ENCODE results near the gene GAK. TPM values are rescaled to one million over a fixed set of nuclear protein-coding genes. Genes with fewer than 3 reads are reported as not detected.

The GAK gene
- polyA plus RNA-seq, 1 donor, result 96.1 TPM

- no CpG with 5 or more reads among the region's 20 CpGs for WGBS (ENCODE audit: insufficient coverage, low lambda C conversion rate)
- H3K4me3 ChIP-seq (ENCODE audit: low read length), result no peak overlapping the region
- DNase-seq, result no peak
- peaks cover 80% of the 10 kb centered on the region for H3K36me3 ChIP-seq (ENCODE audit: control insufficient read depth, insufficient read depth, low read length)
- no peaks in the 10 kb centered on the region for H3K4me1 ChIP-seq (ENCODE audit: control insufficient read depth, insufficient read depth, low read length)
- H3K27ac ChIP-seq (ENCODE audit: low read length), result no peak overlapping the region
- no peaks in the 10 kb centered on the region for H3K9me3 ChIP-seq (ENCODE audit: control insufficient read depth, low read depth, low read length)
- no peaks in the 10 kb centered on the region for H3K27me3 ChIP-seq (ENCODE audit: control insufficient read depth, insufficient read depth, low read length)
These were observed 35.5 kb downstream of the GAK start for GRCh38 chr4:896630-897029.

GRCh38 chr4:896216-896615 is 35.9 kb downstream of the GAK start:
- H3K36me3 ChIP-seq (ENCODE audit: control insufficient read depth, insufficient read depth, low read length), result peaks cover 76% of the 10 kb centered on the region
- WGBS (ENCODE audit: insufficient coverage, low lambda C conversion rate), result 100% methylated on average over 1 of the region's 13 CpGs
- no peaks in the 10 kb centered on the region for H3K4me1 ChIP-seq (ENCODE audit: control insufficient read depth, insufficient read depth, low read length)
- no peaks in the 10 kb centered on the region for H3K27me3 ChIP-seq (ENCODE audit: control insufficient read depth, insufficient read depth, low read length)
- H3K27ac ChIP-seq (ENCODE audit: low read length), result no peak overlapping the region
- DNase-seq, result no peak
- H3K9me3 ChIP-seq (ENCODE audit: control insufficient read depth, low read depth, low read length), result no peaks in the 10 kb centered on the region
- H3K4me3 ChIP-seq (ENCODE audit: low read length), result no peak overlapping the region

- no CpG with 5 or more reads among the region's 16 CpGs for WGBS (ENCODE audit: insufficient coverage, low lambda C conversion rate)
- no peak for DNase-seq
- H3K36me3 ChIP-seq (ENCODE audit: control insufficient read depth, insufficient read depth, low read length), result peaks cover 72% of the 10 kb centered on the region
- H3K4me1 ChIP-seq (ENCODE audit: control insufficient read depth, insufficient read depth, low read length), result no peaks in the 10 kb centered on the region
- H3K27ac ChIP-seq (ENCODE audit: low read length), result no peak overlapping the region
- no peaks in the 10 kb centered on the region for H3K9me3 ChIP-seq (ENCODE audit: control insufficient read depth, low read depth, low read length)
- no peak overlapping the region for H3K4me3 ChIP-seq (ENCODE audit: low read length)
- H3K27me3 ChIP-seq (ENCODE audit: control insufficient read depth, insufficient read depth, low read length), result no peaks in the 10 kb centered on the region
These were observed 36.5 kb downstream of the GAK start for GRCh38 chr4:895596-895995.

GRCh38 chr4:893995-894705 is 38.0 kb downstream of the GAK start:
- H3K27ac ChIP-seq (ENCODE audit: low read length), result no peak overlapping the region
- H3K9me3 ChIP-seq (ENCODE audit: control insufficient read depth, low read depth, low read length), result no peaks in the 10 kb centered on the region
- H3K4me1 ChIP-seq (ENCODE audit: control insufficient read depth, insufficient read depth, low read length), result no peaks in the 10 kb centered on the region
- no peak for DNase-seq
- no CpG with 5 or more reads among the region's 40 CpGs for WGBS (ENCODE audit: insufficient coverage, low lambda C conversion rate)
- no peak overlapping the region for H3K4me3 ChIP-seq (ENCODE audit: low read length)
- no peaks in the 10 kb centered on the region for H3K27me3 ChIP-seq (ENCODE audit: control insufficient read depth, insufficient read depth, low read length)
- H3K36me3 ChIP-seq (ENCODE audit: control insufficient read depth, insufficient read depth, low read length), result peaks cover 72% of the 10 kb centered on the region

GRCh38 chr4:893276-893994 is 38.7 kb downstream of the GAK start:
- H3K27me3 ChIP-seq (ENCODE audit: control insufficient read depth, insufficient read depth, low read length), result no peaks in the 10 kb centered on the region
- no peak for DNase-seq
- no peak overlapping the region for H3K27ac ChIP-seq (ENCODE audit: low read length)
- peaks cover 75% of the 10 kb centered on the region for H3K36me3 ChIP-seq (ENCODE audit: control insufficient read depth, insufficient read depth, low read length)
- H3K9me3 ChIP-seq (ENCODE audit: control insufficient read depth, low read depth, low read length), result no peaks in the 10 kb centered on the region
- no peaks in the 10 kb centered on the region for H3K4me1 ChIP-seq (ENCODE audit: control insufficient read depth, insufficient read depth, low read length)
- WGBS (ENCODE audit: insufficient coverage, low lambda C conversion rate), result no CpG with 5 or more reads among the region's 41 CpGs
- no peak overlapping the region for H3K4me3 ChIP-seq (ENCODE audit: low read length)

GRCh38 chr4:892780-893179 is 39.3 kb downstream of the GAK start:
- Histone ChIP-seq H3K36me3 (ENCODE audit: control insufficient read depth, insufficient read depth, low read length) (peaks cover 77% of the 10 kb centered on the region), H3K27me3 (ENCODE audit: control insufficient read depth, insufficient read depth, low read length) (no peaks in the 10 kb centered on the region), H3K9me3 (ENCODE audit: control insufficient read depth, low read depth, low read length) (no peaks in the 10 kb centered on the region), H3K27ac (ENCODE audit: low read length) (no peak overlapping the region), H3K4me1 (ENCODE audit: control insufficient read depth, insufficient read depth, low read length) (no peaks in the 10 kb centered on the region), H3K4me3 (ENCODE audit: low read length) (no peak overlapping the region)
- no CpG with 5 or more reads among the region's 10 CpGs for WGBS (ENCODE audit: insufficient coverage, low lambda C conversion rate)
- DNase-seq, result no peak

- Histone ChIP-seq H3K27me3 (ENCODE audit: control insufficient read depth, insufficient read depth, low read length) (no peaks in the 10 kb centered on the region), H3K4me3 (ENCODE audit: low read length) (no peak overlapping the region), H3K36me3 (ENCODE audit: control insufficient read depth, insufficient read depth, low read length) (peaks cover 79% of the 10 kb centered on the region), H3K9me3 (ENCODE audit: control insufficient read depth, low read depth, low read length) (no peaks in the 10 kb centered on the region), H3K4me1 (ENCODE audit: control insufficient read depth, insufficient read depth, low read length) (no peaks in the 10 kb centered on the region), H3K27ac (ENCODE audit: low read length) (no peak overlapping the region)
- no CpG with 5 or more reads among the region's 10 CpGs for WGBS (ENCODE audit: insufficient coverage, low lambda C conversion rate)
- no peak for DNase-seq
These were observed 40.4 kb downstream of the GAK start for GRCh38 chr4:891747-892146.

- Histone ChIP-seq H3K4me1 (ENCODE audit: control insufficient read depth, insufficient read depth, low read length) (no peaks in the 10 kb centered on the region), H3K9me3 (ENCODE audit: control insufficient read depth, low read depth, low read length) (no peaks in the 10 kb centered on the region), H3K36me3 (ENCODE audit: control insufficient read depth, insufficient read depth, low read length) (peaks cover 76% of the 10 kb centered on the region), H3K27me3 (ENCODE audit: control insufficient read depth, insufficient read depth, low read length) (no peaks in the 10 kb centered on the region), H3K27ac (ENCODE audit: low read length) (no peak overlapping the region), H3K4me3 (ENCODE audit: low read length) (no peak overlapping the region)
- 100% methylated on average over 1 of the region's 22 CpGs for WGBS (ENCODE audit: insufficient coverage, low lambda C conversion rate)
- DNase-seq, result no peak
These were observed 42.0 kb downstream of the GAK start for GRCh38 chr4:890036-890695.

GRCh38 chr4:889516-889915 is 42.6 kb downstream of the GAK start:
- H3K9me3 ChIP-seq (ENCODE audit: control insufficient read depth, low read depth, low read length), result no peaks in the 10 kb centered on the region
- no peak for DNase-seq
- no peaks in the 10 kb centered on the region for H3K27me3 ChIP-seq (ENCODE audit: control insufficient read depth, insufficient read depth, low read length)
- WGBS (ENCODE audit: insufficient coverage, low lambda C conversion rate), result no CpG with 5 or more reads among the region's 16 CpGs
- H3K4me3 ChIP-seq (ENCODE audit: low read length), result no peak overlapping the region
- H3K27ac ChIP-seq (ENCODE audit: low read length), result no peak overlapping the region
- H3K4me1 ChIP-seq (ENCODE audit: control insufficient read depth, insufficient read depth, low read length), result no peaks in the 10 kb centered on the region
- H3K36me3 ChIP-seq (ENCODE audit: control insufficient read depth, insufficient read depth, low read length), result peaks cover 77% of the 10 kb centered on the region

GRCh38 chr4:888029-888428 is 44.1 kb downstream of the GAK start:
- Histone ChIP-seq H3K36me3 (ENCODE audit: control insufficient read depth, insufficient read depth, low read length) (peaks cover 76% of the 10 kb centered on the region), H3K27ac (ENCODE audit: low read length) (no peak overlapping the region), H3K4me1 (ENCODE audit: control insufficient read depth, insufficient read depth, low read length) (no peaks in the 10 kb centered on the region), H3K27me3 (ENCODE audit: control insufficient read depth, insufficient read depth, low read length) (no peaks in the 10 kb centered on the region), H3K9me3 (ENCODE audit: control insufficient read depth, low read depth, low read length) (no peaks in the 10 kb centered on the region), H3K4me3 (ENCODE audit: low read length) (no peak overlapping the region)
- WGBS (ENCODE audit: insufficient coverage, low lambda C conversion rate), result no CpG with 5 or more reads among the region's 23 CpGs
- no peak for DNase-seq
